Parathyroid adenoma (tissue), 2 donors: ENCODE measurements around the gene LEMD1.

ENCODE experiments used
- H2AFZ ChIP-seq: fragments of 300-600 bp; sonication (generic); one replicate; pipeline ENCODE4 v1.7.0; 2017; ENCODE audit warnings: antibody characterized with exemption, mild to moderate bottlenecking
- H3K27ac ChIP-seq: fragments of 300-600 bp; sonication (generic); one replicate; pipeline ENCODE4 v1.7.0; 2017
- H3K27me3 ChIP-seq: fragments of 300-600 bp; sonication (generic); one replicate; pipeline ENCODE4 v1.7.0; 2017; ENCODE audit warnings: low read length; ENCODE audit not compliant: control insufficient read depth, insufficient read depth
- H3K36me3 ChIP-seq: fragments of 300-600 bp; sonication (generic); one replicate; pipeline ENCODE4 v1.7.0; 2017; ENCODE audit warnings: low read length; ENCODE audit not compliant: control insufficient read depth, insufficient read depth
- H3K4me1 ChIP-seq: fragments of 300-600 bp; sonication (generic); one replicate; pipeline ENCODE4 v1.7.0; 2017; ENCODE audit warnings: control low read depth
- H3K4me2 ChIP-seq: fragments of 300-600 bp; sonication (generic); one replicate; pipeline ENCODE4 v1.7.0; 2017; ENCODE audit warnings: low read length
- H3K4me3 ChIP-seq: fragments of 300-600 bp; sonication (generic); one replicate; pipeline ENCODE4 v1.7.0; 2017; ENCODE audit warnings: low read depth, low read length
- H3K79me2 ChIP-seq: fragments of 300-600 bp; sonication (generic); one replicate; pipeline ENCODE4 v1.7.0; 2017; ENCODE audit warnings: control low read depth
- H3K9ac ChIP-seq: fragments of 300-600 bp; sonication (generic); one replicate; pipeline ENCODE4 v1.7.0; 2017; ENCODE audit warnings: mild to moderate bottlenecking
- H3K9me3 ChIP-seq: fragments of 300-600 bp; sonication (generic); one replicate; pipeline ENCODE4 v1.7.0; 2017; ENCODE audit warnings: low read length; ENCODE audit not compliant: control insufficient read depth
- TF ChIP-seq, protein P1 (sequence below): fragments of 300-600 bp; sonication (generic); IDR thresholded peaks from one replicate; pipeline ENCODE4 v1.7.0; 2017; ENCODE audit warnings: antibody characterized with exemption, mild to moderate bottlenecking
- donor health status: primary hyperparathyroidism.

Gene LEMD1

DNA sequence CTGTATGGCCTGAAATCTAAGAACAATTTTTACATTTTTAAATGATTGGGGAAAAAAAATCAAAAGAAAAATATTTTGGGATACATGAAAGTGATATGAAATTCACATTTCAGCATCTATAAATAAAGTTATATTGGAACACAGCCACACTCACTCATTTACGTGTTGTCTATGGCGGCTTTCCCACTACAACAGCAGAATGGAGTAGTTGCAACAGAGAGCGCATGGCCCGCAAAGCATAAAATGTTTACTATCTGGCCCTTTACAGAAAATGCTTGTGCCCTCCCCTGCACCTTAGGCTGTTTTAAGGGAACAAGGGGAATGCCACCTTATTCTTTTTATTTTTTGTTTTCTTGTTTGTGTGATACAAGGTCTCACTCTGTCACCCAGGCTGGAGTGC is 68.7 kb downstream of the LEMD1 start:
- Histone ChIP-seq H3K36me3 (no peaks in the 10 kb centered on the region), H3K9me3 (no peaks in the 10 kb centered on the region), H2AFZ (no peak overlapping the region), H3K79me2 (no peaks in the 10 kb centered on the region), H3K4me2 (no peak overlapping the region), H3K4me1 (no peaks in the 10 kb centered on the region), H3K27ac (no peak overlapping the region), H3K4me3 (no peak overlapping the region), H3K9ac (no peak overlapping the region), H3K27me3 (no peaks in the 10 kb centered on the region)
- TF ChIP-seq, protein P1, sequence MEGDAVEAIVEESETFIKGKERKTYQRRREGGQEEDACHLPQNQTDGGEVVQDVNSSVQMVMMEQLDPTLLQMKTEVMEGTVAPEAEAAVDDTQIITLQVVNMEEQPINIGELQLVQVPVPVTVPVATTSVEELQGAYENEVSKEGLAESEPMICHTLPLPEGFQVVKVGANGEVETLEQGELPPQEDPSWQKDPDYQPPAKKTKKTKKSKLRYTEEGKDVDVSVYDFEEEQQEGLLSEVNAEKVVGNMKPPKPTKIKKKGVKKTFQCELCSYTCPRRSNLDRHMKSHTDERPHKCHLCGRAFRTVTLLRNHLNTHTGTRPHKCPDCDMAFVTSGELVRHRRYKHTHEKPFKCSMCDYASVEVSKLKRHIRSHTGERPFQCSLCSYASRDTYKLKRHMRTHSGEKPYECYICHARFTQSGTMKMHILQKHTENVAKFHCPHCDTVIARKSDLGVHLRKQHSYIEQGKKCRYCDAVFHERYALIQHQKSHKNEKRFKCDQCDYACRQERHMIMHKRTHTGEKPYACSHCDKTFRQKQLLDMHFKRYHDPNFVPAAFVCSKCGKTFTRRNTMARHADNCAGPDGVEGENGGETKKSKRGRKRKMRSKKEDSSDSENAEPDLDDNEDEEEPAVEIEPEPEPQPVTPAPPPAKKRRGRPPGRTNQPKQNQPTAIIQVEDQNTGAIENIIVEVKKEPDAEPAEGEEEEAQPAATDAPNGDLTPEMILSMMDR: no peak

DNA sequence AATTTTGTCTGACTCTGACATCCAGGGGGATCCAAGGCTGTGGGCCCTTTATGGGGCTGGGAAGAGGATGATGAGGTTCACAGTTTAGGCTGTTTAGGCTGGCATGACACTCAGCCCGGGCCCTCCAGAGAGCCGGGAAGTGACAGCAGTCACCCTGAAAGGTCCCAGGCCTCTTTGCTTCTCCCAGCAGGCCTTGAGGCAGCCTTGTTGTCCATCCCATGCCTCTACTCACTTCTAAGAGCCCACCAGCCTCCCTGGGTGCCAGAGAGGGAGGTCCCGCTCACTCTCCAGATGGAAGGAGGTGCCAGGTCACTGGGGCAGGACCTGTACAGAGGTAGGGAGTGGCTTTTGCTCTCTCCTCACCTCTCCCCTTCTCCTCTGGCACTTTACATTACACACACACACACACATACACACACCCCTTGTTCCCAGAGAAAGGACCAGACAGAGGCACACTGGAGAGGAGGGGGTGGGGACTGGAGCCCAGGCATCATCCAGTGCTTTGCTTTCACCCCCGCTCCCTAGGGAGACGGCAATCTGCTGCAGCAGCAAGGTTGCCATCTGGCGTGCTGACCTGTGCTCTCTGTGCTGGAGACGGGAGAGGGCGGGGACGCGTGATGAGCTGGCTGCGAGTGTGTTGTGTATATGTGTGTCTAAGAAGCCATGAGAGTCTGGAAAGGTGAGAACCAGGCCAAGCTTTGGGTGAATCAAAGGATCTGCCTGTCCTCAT is 69.7 kb downstream of the LEMD1 start:
- no peaks in the 10 kb centered on the region for H3K9me3 ChIP-seq
- H2AFZ ChIP-seq: peak overlapping the region; percentile 25
- no peaks in the 10 kb centered on the region for H3K36me3 ChIP-seq
- H3K79me2 ChIP-seq: no peaks in the 10 kb centered on the region
- no peak overlapping the region for H3K27ac ChIP-seq
- H3K27me3 ChIP-seq: no peaks in the 10 kb centered on the region
- no peaks in the 10 kb centered on the region for H3K4me1 ChIP-seq
- H3K4me2 ChIP-seq: no peak overlapping the region
- no peak overlapping the region for H3K9ac ChIP-seq
- TF ChIP-seq, protein P1: peak; percentile 8
- no peak overlapping the region for H3K4me3 ChIP-seq

DNA sequence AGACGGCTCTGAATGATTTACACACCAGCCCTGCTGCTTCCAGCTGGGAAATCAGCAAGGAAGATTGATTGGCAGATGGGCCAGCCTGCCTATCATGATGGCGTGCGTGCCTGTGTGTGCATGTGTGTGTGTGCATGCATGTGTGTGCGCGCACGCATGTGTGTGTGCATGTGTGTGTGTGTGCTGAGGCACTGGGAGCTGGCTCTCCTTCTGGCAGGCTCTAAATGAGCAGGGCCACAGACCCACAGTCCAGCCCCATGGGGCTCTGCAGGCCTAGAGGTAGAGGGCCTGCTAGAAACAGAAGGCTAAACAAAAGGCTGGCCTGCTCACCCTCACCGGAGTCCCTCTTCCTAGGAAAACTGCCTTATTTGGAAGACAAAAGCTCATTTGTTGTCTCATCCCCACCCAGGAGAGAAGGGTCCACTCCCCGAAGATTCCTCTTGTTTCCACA is 71.1 kb downstream of the LEMD1 start:
- Histone ChIP-seq H3K36me3 (no peaks in the 10 kb centered on the region), H3K79me2 (no peaks in the 10 kb centered on the region), H3K27me3 (no peaks in the 10 kb centered on the region), H3K4me1 (no peaks in the 10 kb centered on the region), H2AFZ (no peak overlapping the region), H3K27ac (no peak overlapping the region), H3K4me3 (no peak overlapping the region), H3K9ac (no peak overlapping the region), H3K9me3 (no peaks in the 10 kb centered on the region), H3K4me2 (no peak overlapping the region)
- TF ChIP-seq, protein P1: no peak

DNA sequence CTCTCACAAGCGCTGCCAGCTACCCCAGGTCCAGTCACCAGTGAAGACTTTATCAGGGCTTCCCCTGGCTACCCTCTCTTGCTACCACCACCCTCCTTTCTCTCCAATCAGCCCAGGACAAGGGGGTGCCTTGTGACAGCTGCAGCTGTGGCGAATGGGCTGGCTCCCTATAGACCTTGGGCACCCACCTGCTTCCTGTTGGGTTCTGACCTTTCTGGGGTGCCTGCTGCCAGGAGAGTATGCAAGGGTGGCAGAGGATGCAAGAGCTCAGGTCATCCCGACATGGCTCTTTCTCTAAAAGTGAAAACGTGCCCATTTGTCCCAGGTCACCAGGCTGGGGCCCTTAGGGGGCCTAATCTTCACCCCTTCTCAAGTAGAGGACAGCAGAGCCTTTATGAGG is 71.7 kb downstream of the LEMD1 start:
- no peak overlapping the region for H3K4me2 ChIP-seq
- no peaks in the 10 kb centered on the region for H3K4me1 ChIP-seq
- TF ChIP-seq, protein P1: no peak
- H3K4me3 ChIP-seq: no peak overlapping the region
- H3K36me3 ChIP-seq: no peaks in the 10 kb centered on the region
- H3K27me3 ChIP-seq: no peaks in the 10 kb centered on the region
- H2AFZ ChIP-seq: no peak overlapping the region
- H3K79me2 ChIP-seq: no peaks in the 10 kb centered on the region
- no peak overlapping the region for H3K9ac ChIP-seq
- no peaks in the 10 kb centered on the region for H3K9me3 ChIP-seq
- no peak overlapping the region for H3K27ac ChIP-seq
